ENCODE measurements around the gene LRRK1.

Gene LRRK1

GRCh38 chr15:100968050-100968966, 49.2 kb downstream of the LRRK1 start:
- no peak overlapping the region for H3K4me3 ChIP-seq (ENCODE audit: low read depth, low read length)

GRCh38 chr15:100972975-100973350, 53.8 kb downstream of the LRRK1 start:
- peak overlapping the region; percentile 33 for H3K4me3 ChIP-seq (ENCODE audit: low read depth, low read length)

- peak overlapping the region; percentile 35 for H3K4me3 ChIP-seq (ENCODE audit: low read depth, low read length)
Observed at GRCh38 chr15:100973351-100974111, 54.4 kb downstream of the LRRK1 start.

- no peak overlapping the region for H3K4me3 ChIP-seq (ENCODE audit: low read depth, low read length)
Observed at GRCh38 chr15:100975043-100975442, 55.9 kb downstream of the LRRK1 start.

GRCh38 chr15:100980410-100981046, 61.4 kb downstream of the LRRK1 start:
- H3K4me3 ChIP-seq (ENCODE audit: low read depth, low read length) = no peak overlapping the region

- no peak overlapping the region for H3K4me3 ChIP-seq (ENCODE audit: low read depth, low read length)
Observed at GRCh38 chr15:100981086-100981485, 61.9 kb downstream of the LRRK1 start.

- no peak overlapping the region for H3K4me3 ChIP-seq (ENCODE audit: low read depth, low read length)
Observed at GRCh38 chr15:100983221-100983620, 64.1 kb downstream of the LRRK1 start.

GRCh38 chr15:100985401-100985800, 66.2 kb downstream of the LRRK1 start:
- no peak overlapping the region for H3K4me3 ChIP-seq (ENCODE audit: low read depth, low read length)

- no peak overlapping the region for H3K4me3 ChIP-seq (ENCODE audit: low read depth, low read length)
Observed at GRCh38 chr15:100986158-100986896, 67.2 kb downstream of the LRRK1 start.

- no peak overlapping the region for H3K4me3 ChIP-seq (ENCODE audit: low read depth, low read length)
Observed at GRCh38 chr15:100987143-100987542, 68.0 kb downstream of the LRRK1 start.

- no peak overlapping the region for H3K4me3 ChIP-seq (ENCODE audit: low read depth, low read length)
Observed at GRCh38 chr15:100988297-100988696, 69.1 kb downstream of the LRRK1 start.

GRCh38 chr15:100988857-100989256, 69.7 kb downstream of the LRRK1 start:
- no peak overlapping the region for H3K4me3 ChIP-seq (ENCODE audit: low read depth, low read length)

- H3K4me3 ChIP-seq (ENCODE audit: low read depth, low read length) = no peak overlapping the region
Observed at GRCh38 chr15:100994597-100995446, 75.7 kb downstream of the LRRK1 start.

GRCh38 chr15:100995471-100996430, 76.6 kb downstream of the LRRK1 start:
- H3K4me3 ChIP-seq (ENCODE audit: low read depth, low read length) = no peak overlapping the region

- no peak overlapping the region for H3K4me3 ChIP-seq (ENCODE audit: low read depth, low read length)
Observed at GRCh38 chr15:100997442-100997841, 78.3 kb downstream of the LRRK1 start.

- no peak overlapping the region for H3K4me3 ChIP-seq (ENCODE audit: low read depth, low read length)
Observed at GRCh38 chr15:100998630-100999029, 79.5 kb downstream of the LRRK1 start.

- H3K4me3 ChIP-seq (ENCODE audit: low read depth, low read length) = no peak overlapping the region
Observed at GRCh38 chr15:100999369-100999768, 80.2 kb downstream of the LRRK1 start.

GRCh38 chr15:101000271-101000681, 81.1 kb downstream of the LRRK1 start:
- H3K4me3 ChIP-seq (ENCODE audit: low read depth, low read length) = no peak overlapping the region

- no peak overlapping the region for H3K4me3 ChIP-seq (ENCODE audit: low read depth, low read length)
Observed at GRCh38 chr15:101001056-101001455, 81.9 kb downstream of the LRRK1 start.
